HuH-7 (cell line): ENCODE results near the gene HOXC9.
A peak's percentile ranks its signal among the peaks of the same experiment; 100 is the strongest.

ENCODE experiments used
- DNase-seq: peaks from one replicate; pipeline ENCODE4 v3.0.0; 2011; ENCODE audit warnings: low spot score

The HOXC9 gene

GRCh38 chr12:54000116-54001114 is at the start of gene HOXC9:
Gene HOXC9 (plus strand): TSS chr12:54000161. CDS start chr12:54000189, 28 bp downstream.
- DNase-seq = no peak

DNA sequence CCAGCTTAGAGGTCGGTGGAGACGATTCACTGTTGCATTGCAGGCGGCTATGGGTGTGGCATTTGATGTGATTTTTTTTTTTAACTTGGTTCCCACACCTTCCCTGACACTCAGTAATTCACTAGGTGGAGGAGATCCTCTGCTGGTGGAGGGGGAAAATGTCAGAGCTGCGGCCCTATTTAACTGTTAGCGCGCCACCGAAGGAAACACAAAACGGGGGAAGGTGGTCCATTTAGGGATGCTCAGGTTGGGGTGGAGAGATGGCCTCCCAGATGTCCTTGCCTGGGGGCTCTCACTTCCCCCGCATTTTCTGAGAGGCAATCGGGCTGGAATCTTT is 49.6 kb upstream of the HOXC9 start:
- peak; percentile 70 for DNase-seq

DNA sequence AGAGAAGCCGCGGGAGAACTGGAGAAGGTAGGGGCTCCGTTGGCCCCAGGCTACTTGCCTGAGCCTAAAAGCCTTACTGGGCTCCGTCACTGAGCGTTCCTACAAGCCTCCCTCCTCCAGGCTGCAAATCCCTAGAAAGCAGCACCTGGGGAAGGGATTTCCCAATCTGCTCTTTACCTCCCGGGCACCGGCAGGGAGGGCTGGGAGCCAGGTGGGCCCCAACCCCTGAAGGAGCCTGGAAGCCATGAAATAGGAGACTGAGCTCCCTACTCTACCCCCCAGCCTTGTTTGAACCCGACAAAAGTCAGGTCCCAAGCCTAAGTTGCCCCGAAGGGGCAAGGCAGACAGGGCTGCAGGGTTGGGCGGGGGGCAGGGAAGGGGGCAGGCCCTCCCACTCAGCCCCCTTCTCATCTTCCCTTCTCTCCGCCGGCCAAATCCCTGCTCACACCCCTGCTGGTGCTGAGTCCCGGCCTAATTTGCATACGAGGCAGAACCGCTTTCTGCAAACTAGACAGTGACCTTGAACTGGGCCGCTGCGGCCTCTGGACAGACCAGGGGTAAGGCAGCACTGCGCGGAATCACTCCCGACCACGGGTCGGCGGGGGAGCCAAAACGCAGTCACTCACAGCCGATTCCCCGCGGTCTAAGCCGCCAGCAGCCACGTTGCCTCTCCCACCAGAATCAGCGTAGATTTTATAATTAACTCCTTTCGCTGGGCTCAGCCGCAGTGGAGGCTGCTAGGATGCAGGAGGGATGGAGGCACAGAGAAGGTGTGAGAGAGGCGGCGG is 49.0 kb upstream of the HOXC9 start:
- DNase-seq = no peak

DNA sequence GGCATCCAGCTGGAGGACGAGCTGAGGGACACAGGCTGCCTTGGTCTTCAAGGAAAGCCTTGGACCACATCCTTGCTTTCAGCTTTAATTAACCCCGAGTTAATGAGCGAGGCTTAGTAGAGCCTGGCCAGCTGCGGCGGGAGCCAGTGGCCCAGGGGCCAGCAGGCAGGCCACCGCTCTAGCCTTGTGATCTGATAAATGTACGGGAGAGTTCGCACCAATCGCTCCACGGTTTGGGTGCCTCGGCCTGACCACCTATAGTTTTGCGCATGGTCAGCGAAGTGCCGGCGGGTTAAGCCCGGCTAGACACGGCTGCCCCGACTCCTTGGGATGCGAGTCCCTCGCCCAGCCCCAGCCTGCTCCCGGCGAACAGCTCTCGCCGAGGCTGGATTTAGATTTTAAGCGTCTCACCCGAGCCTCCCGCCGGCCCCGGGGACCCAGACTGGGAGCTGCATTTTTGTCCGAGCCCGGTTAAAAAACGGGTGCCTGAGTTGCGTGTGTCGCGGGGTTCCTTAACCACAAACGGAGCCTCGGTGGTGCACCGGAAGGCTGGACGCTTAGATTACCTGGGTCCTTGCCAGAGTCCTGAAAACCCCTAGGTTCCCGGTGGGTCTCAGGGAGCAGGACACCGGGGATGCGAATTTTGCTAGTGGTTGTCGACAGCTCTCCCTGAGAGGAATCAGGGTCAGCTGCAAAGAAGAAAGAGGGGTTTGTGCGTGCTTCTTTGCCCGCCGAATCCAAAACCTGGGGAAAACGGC is 48.2 kb upstream of the HOXC9 start:
- DNase-seq = no peak

DNA sequence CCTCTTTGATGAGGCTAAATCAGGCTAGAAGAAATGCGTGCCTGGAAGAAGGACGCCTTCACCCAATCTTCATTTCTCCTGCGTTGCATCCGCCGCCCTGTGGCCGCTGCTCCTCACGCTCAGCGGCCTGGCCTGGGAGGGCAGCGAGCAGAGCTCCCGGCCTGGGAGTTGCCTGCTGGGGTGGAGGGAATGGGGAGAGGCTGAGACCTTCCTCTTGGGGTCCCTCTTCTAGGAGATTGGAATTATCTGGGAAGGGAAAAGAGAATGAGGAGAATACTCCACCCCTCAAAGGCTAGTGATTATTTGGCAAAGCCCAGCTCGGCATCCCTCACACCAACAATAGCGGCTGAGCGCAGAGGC is 47.6 kb upstream of the HOXC9 start:
- no peak for DNase-seq

DNA sequence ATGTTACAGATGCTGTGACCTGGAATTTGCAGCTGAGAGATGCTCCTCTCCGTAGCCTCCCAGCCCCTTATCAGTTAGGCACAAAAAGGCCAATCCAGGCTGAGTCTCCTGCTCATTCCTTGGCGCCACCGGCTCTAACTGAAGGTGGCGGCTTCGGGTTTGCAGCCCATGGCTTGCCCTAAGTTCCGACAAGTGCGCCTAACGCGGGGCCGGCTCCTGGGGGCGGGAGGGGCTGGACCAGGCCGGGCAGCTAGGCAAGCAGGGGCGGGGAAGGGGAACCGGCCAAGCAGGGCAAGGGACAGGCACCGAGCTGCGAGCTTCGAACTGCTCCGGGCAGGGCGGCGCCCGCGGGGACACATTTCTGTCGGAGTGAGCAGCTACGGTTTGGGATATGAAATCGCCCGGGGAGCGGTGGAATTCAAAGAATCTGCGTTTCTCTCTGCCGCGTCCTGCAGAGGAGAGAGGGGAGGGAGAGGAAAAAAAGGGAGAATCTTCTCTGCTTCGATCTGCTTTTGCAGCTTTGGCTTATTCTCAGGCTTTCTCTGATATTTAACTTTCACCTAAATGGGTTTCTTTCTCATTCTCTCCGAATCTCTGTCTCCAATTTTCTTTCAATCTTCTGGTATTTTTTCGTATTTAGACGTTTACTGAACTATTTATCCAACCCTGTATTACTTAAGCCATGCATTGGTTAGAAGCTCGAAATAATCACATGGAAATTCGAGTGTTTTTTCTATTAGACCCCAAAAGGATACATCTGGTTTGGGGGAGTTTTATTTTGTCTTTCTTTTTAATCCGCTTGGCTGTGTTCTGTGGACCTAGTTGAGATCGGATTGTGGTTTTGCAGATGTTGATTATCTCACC is 46.9 kb upstream of the HOXC9 start:
- DNase-seq = peak; percentile 82

- DNase-seq = no peak
Measured at GRCh38 chr12:53953831-53954693, 45.9 kb upstream of the HOXC9 start.

- DNase-seq = no peak
Measured at GRCh38 chr12:53954694-53955035, 45.3 kb upstream of the HOXC9 start, which contains the start of gene HOXC12. Gene HOXC12 (plus strand): TSS chr12:53954903. CDS start chr12:53954930, 27 bp downstream.

DNA sequence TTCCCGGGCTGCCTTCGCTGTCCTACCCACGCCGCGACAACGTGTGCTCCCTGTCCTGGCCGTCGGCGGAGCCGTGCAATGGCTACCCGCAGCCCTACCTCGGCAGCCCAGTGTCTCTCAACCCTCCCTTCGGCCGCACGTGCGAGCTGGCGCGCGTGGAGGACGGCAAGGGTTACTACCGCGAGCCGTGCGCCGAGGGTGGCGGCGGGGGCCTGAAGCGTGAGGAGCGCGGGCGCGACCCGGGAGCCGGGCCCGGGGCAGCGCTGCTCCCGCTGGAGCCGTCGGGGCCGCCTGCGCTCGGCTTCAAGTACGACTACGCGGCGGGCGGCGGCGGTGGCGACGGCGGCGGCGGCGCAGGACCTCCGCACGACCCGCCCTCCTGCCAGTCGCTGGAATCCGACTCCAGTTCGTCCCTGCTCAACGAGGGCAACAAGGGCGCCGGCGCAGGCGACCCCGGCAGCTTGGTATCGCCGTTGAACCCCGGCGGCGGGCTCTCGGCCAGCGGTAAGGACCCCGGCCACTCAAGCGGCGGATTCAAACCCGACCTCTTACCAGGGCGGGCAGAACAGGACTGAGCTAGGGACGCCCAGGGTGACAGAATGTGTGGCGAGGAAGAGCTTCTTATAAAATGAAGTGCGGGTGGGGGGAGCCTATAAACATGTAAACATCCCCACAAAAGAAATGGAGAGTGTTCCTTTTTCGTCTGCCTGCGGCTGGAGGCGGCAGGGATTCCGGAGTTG is 44.8 kb upstream of the HOXC9 start:
- DNase-seq = no peak

DNA sequence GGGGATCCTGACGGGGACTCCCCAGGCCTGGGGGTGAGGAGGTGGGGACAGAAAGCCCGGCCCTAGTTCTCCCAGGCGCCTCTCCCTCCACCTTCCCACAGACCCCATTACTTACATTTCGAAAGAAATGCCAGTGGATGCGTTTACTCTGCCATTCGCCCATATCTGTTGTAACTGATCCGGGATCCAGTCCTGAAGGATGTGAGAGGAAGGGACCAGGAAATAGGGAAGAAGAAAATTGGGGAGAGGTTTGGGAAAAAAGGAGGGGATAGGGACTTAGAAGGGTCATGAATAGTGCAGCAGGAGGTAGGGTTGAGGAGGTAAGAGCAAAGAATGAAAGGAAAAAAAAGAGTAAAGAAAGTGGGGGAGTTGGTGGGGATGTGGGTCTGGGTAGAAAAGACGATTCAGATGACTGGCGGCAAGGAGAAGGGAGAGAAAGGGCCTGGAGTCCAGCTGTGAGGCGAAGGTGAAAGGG is 44.1 kb upstream of the HOXC9 start:
- DNase-seq = no peak

- no peak for DNase-seq
Measured at GRCh38 chr12:53956251-53956887, 43.6 kb upstream of the HOXC9 start.

GRCh38 chr12:53956914-53957536 is 42.9 kb upstream of the HOXC9 start:
- DNase-seq = no peak

GRCh38 chr12:53958128-53958527 is 41.8 kb upstream of the HOXC9 start:
- no peak for DNase-seq

- DNase-seq = no peak
Measured at GRCh38 chr12:53959314-53959713, 40.6 kb upstream of the HOXC9 start.

- no peak for DNase-seq
Measured at GRCh38 chr12:53960187-53961024, 39.6 kb upstream of the HOXC9 start.

- no peak for DNase-seq
Measured at GRCh38 chr12:53961025-53961761, 38.8 kb upstream of the HOXC9 start.

DNA sequence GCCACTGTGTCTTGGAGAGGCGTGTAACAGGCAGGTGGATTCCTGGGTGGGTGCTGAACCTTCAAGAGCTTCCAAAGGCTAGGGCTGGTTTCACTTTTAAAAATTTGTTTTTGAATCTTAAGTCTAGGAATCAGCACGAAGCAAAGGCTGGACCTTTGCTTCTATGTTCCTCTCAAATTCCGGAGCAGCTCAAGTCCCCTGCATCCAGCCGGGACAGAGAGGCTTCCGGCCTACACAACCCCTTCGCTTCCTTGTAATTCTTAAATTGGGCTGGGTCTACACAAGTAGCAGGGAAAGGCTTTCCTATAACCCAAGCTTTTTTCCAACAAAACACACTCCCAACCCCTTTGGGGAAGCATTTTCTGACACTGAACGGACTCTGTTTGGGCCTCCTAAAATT is 37.0 kb upstream of the HOXC9 start:
- no peak for DNase-seq
